GM21367 (cell line): ENCODE data around the gene BCL2L1.
"Not testable (repeated sequence)": the region's sequence is repeated elsewhere in the genome, so short reads cannot be mapped to it uniquely, and the experiment has no call there.

Experiments used
- ATAC-seq: cut with Tn5 transposase; IDR thresholded peaks from one replicate; pipeline ENCODE4 v1.9.1; 2021; ENCODE audit not compliant: unreplicated experiment

BCL2L1 gene

DNA sequence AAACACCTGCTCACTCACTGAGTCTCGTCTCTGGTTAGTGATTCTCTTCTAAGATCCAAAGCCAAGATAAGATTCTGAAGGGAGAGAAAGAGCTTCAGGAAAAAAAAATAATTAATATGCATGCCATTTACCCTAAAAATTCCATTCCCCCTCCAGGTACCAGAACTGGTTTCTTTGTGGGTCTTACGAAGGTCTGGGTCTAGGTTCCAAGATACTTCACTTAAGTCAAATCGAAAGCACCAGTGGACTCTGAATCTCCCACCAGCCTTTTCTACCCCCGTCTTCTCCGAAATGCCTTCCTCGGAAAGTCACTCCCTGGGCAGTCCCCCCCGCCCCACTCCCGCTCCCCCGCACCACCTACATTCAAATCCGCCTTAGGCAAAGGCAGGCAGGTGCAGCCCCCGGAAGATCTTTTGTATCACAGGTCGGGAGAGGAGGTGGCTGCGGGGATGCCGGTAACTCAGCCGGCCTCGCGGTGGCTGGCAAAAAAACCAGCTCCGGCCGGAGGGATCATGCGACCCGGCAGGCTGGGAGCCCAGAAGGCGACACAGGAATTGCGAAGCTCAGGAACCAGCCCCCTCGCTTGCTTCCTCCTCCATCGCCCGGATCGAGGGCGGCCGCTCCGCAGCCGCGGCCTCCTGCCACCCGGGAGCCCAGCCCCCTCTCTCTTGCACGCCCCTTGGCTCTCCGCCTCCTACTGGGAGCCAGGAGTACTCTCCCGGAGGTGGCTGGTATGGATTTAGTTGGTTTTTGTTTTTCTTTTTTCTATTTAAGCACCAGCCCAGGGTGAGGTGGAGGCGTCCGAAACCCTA, at the start of gene BCL2L1:
Gene BCL2L1 (minus strand): TSS at position 612 of the 812 bp plus-strand sequence. CDS start 650 bp downstream, outside the sequence.
- ATAC-seq: no peak

DNA sequence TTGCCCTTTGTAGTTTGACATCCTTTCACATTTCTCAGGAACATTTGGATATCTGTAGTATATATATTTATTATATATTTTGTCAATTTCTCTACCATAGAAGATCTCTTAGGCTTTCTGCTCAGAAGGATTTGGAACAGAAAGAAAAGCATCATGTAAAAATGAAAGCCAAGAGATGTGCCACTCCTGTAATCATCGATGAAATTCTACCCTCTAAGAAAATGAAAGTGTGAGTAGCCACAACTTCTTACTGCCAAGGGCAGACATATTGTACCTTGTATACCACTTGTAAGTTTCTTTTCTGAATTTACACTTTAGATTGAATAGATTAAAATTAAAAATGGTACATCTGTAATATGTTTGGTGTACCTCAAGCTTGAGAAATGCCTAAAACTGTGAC, 47.6 kb upstream of the BCL2L1 start:
- no peak for ATAC-seq

DNA sequence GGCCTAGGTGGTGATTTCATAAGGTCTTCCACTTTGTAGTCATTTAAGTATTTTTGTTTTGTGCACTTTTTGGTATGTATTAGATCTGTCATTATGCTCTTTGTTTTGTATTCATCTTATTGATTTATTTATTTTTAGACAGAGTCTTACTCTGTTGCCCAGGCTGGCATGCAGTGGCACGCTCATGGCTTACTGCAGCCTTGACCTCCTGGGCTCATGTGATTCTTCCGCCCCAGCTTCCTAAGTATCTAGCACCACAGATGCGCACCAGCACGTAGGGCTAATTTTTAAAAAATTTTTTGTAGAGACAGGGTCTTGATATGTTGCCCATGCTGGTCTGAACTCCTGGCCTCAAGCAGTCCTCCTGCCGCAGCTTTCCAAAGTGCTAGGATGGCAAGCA, 47.0 kb upstream of the BCL2L1 start:
- ATAC-seq: no peak

DNA sequence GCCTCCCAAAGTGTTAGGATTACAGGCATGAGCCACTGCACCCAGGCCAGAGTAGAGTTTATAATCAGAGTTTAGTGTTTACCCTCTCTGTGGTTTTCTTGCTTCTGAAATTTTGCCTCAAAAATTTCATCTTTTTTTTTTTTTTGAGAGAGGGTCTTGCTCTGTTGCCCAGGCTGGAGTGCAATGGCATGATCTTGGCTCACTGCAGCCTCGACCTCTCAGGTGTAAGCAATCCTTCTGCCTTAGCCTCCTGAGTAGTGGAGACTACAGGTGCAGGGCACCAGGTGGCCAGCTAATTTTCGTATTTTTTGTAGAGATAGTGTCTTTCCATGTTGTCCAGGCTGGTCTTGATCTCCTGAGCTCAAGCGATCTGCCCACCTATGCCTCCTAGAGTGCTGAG, 45.1 kb upstream of the BCL2L1 start:
- no peak for ATAC-seq

DNA sequence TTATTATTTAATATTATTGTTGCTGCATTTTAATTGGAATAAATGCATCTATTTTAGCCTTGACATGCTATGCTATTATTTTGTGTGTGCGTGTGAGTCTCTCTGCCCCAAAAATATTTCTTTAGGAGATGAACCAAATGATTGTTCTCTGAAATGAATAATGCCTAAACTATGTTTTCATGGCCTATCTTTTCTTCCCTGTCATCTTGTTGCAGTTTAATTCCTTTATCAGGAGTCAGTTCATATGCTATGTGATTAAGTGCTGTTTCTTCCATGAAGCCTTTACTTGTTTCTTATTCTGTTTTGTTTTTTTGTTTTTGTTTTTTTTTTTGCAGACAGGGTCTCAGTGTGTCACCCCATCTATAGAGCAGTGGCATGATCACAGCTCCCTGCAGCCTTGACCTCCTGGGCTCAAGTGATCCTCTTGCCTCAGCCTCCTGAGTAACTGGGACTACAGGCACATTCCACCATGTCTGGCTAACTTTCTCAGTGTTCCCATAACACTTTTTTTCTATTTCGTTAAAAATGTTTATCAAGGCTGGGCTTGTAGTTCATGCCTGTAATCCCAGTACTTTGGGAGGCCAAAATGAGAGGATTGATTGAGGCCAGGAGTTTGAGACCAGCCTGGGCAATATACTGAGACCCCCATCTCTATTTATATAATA, 42.1 kb upstream of the BCL2L1 start:
- ATAC-seq: no peak

DNA sequence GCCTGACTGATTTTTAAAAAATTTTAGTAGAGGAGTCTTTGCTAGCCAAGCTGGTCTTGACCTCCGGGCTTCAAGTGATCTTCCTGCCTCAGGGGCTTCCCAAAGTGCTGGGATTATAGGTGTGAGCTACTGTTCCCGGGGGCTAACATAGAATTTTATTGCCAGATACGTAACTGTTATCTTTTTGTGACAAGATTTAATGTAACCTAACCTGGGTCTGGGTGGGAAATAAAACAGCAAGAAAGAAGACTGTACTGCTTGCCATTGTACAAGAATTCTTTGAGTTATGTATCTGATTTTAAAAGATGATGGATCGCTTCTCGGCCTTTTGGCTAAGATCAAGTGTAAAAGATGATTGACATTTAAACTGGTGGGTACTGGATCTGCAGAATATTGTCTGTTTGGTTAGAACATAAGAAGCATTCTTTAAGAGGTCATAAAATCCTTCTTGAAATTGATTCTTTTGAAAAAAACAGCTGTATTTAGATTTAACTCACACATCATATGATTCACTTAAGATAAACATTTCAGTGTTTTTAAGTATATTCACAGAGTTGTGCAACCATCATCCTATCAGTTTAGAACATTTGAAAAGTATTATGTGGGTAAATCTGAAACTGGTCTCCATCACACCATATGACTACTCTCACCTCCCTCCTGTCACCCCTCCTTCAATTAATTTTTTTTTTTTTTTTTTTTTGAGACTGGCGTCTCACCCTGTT, 38.0 kb upstream of the BCL2L1 start:
- no peak for ATAC-seq

DNA sequence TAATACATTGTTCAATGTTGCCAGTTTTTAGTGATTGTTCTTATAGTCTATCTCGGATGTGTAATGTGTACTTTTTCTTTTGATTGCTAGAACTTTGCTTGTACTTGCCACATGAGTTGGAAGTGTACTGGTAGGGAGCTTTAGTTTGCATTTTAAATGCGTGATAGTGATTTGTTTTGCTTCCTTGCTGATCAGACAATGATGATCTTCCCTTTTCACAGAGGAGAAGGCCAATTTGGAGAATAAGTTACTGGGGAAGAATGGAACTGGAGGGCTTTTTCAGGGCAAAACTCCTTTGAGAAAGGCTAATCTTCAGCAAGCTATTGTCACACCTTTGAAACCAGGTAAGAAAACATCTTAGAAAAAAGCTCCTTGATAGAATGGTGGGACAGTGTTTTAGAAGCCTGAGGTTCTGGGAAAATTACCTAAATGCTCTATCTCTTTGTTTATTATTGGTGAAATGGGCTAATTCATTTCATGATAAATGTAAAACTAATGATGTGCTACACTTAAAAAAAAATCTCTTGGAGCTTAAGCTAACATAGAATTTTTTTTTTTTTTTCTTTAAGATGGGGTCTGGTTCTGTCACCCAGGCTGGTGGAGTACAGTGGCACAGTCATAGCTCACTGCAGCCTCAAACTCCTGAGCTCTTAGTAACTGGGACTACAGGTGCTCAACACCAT, 37.3 kb upstream of the BCL2L1 start:
- ATAC-seq: no peak

DNA sequence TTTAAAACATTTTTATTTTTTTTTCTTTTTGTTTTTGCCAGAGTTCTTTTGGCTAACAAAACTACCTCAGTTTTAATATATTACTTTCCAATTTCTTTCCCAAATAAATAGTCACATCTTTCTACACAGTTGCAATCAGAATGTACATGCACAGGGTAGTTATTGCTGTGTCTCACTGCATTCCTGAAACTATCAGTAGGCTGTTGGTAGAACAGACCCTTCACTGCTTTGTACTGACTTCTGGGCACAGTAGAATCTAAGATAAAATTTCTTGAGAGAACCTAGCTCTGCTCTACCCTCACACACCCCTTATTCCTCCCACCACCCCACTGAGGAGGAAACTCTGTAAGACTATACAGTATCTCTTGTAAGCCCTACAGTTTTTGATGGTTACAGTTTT, 36.3 kb upstream of the BCL2L1 start:
- ATAC-seq: no peak

DNA sequence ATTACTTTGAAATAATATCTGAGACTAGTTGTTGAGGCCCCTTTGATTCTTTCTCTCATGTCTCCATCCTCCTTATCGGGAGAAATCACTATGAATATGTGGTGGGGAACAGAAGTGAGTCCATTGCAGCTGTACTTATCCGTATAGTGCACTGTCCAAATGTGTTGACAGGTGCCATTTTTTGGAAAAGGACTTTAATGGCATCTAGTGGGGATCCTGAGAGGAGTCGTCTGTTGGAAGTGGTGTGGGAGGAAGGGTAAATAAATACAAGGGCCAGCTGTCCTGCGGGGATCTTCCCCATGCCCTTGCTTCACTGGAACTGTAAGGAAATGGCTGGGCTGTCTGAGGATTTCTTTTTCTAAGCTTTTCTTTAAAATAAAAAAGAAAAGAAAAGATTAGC, 35.9 kb upstream of the BCL2L1 start:
- no peak for ATAC-seq

DNA sequence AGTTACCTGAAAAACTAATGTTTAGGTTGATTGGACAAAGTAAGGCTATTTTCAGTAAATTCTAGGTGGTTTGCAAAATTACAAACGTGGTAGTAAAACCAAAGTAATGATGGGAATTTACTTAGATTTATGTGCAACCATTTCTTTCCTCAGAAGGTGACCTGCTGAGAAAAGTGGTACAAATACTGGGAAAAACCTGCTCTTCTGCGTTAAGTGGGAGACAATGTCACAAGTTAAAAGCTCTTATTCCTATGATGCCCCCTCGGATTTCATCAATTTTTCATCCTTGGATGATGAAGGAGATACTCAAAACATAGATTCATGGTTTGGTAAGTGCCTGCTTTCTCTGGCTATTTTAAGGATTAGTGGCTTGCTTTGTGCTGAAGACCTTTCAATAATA, 34.6 kb upstream of the BCL2L1 start:
- ATAC-seq: no peak

DNA sequence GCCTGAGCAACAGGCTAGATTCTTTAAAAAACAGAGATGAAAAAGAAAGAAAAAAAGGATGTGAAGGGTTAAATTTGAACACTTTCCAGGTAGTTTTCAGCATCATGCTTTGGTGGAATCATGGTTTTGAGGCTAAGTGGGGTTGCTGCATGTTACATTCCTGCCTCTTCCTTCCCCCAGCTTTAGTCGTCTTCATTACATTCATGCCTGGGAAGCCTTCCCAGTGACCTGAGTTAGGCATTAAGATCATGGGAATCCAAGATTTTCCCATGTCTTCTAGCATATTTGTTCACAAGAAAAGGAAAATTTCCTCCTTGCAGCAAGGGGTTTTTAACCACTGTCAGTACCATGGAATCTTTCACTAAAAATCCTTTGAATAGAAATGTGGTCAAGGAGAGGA, 28.5 kb upstream of the BCL2L1 start:
- ATAC-seq: no peak

DNA sequence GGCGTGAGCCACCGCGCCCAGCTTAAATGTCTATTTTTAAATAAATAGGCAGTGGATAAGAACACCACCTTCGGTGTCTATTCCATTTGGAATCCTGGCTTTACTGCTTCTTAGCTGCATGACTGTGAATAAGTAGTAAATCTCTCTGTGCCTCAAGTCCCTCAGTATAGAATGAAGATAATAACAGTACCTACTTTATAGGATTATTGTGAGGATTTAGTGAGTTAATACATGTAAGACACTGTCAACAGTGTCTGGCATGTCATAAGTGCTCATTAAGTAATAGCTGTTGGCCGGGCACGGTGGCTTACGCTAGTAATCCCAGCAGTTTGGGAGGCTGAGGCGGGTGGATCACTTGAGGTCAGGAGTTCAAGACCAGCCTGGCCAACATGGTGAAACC, 26.6 kb upstream of the BCL2L1 start:
- no peak for ATAC-seq

DNA sequence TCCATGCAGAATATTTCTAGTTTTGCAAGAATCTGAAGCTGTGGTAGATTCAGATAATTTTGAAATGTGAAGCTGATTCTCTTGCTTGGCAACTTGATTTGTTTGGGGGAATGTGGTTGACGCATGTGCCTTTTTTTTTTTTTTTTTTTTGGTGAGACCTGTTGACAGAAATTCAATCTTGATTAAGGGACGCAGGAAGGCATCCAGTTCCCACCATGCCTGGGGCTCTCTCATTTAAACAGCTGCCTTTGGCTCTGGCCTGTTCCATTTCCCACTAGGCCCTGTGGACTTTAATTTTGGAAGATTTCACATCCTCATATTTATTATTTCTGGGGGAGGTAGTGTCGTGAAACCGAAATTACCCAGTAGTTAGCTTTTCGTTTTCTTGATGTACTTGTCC, 25.0 kb upstream of the BCL2L1 start:
- ATAC-seq: no peak

DNA sequence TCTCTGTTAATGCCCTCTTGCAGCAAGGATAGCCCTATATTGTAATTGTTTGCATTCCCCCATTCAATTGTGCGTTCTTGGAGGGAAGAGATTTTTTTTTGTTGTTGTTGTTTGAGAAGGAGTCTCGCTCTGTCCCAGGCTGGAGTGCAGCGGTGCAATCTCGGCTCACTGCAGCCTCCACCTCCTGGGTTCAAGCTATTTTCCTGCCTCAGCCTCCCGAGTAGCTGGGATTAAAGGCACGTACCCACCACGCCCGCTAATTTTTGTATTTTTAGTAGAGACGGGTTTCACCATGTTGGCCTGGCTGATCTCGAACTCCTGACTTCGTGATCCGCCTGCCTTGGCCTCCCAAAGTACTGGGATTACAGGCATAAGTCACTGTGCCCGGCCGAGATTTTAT, 24.4 kb upstream of the BCL2L1 start:
- not testable (repeated sequence) for ATAC-seq

DNA sequence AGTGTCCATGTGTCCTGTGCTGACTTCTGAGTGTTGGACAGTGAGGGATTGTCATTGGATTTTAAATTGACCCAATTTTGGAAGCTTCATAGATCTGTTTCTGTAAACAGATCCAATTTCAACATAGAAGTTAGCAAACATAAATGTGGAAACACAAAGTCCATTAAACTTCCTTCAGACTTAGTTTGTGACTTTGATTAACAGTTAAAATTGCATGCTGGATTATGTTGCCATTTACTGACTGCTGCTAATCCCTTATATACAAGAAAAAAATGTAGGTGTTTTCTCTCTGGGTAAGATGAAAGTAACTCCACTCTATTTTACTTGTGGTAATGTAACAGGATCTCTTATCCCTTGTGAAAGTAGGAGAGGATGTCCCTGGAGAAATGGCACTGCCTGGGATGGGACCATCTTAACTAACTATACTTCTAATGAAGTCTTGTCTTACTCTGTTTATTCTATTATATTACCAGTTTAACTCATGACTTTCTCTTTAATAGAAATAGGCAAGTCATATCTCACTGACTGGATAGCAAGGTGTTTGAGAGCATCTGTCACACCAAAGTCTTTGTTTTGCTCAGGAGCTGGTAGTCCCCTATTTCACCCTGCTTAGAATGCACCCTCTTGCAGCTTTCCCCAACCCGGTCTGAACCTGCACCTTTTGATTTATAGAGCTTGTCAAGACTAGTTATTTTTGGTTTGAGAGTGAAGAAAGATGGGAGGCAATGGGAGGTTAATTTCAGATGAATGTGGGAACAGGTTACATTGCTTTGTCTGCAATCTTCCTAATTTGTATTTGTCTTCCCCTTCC, 23.6 kb upstream of the BCL2L1 start:
- ATAC-seq: no peak

DNA sequence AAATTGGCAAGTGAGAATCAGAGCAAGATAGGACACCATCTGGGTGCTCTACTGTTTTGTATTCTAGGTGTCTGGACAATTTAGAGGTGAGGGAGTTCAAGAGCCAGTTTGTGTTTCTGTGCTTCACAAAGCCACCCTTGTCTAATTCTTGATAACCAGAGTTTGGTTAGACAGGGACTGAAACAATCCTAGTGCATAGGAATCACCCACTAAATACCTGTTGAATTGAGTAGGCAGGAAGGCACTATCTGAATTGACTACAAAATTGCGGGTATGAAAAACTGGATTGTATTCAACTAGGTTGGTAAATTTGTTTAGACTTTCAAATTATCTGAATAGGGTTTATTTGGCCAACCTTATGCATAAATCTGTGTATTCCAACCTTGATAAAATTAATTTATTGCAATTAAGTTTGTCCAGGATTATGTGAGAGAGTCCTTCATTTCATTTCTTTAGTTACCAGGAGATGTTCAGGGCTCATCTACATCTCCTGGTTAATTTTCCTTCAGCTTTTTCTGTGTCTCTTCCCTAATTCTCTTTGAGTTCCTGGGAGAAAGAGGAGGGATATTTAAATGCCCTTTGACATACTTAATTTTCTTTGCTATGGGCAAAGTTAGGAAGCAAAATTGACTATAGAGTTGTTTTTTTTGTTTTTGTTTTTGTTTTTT, 18.1 kb upstream of the BCL2L1 start:
- ATAC-seq: no peak

DNA sequence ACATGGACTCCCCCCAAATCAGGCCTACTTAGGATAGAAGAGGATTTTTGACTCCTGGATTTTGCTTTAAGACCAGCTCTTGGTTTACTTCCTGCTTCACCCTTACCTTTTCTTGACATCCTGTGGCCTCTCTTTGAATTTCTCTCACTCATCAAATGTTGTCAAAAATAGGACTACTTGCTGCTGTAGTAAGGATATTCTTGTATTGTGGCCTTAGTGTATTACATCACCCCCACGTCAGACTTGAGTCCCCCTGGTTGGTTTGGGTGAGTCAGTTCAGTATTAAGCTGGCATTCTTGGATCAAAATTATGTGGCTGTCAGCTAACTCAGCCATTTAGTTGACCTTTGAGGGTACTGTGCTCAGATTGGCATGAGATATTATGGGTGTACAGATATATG, 17.5 kb upstream of the BCL2L1 start:
- no peak for ATAC-seq

DNA sequence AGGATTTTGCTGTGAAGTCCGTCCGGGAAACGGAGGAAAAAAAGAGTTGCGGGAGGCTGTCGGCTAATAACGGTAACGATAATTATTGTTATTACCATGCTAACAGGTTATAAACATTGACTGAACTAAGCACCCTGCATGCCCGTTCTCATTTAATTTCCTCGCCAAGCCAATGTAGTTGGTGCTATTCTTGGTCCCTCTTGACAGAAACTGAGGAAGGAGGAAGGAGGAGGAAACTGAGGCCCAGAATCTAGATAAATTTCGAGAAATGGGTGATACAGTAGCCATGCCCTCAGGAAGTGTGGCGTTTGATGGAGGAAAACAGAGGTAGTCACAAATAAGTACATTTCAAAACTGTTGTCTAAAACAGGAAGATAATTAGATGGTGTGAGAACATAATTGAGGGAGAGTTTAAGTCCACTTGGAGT, 16.9 kb upstream of the BCL2L1 start:
- no peak for ATAC-seq

DNA sequence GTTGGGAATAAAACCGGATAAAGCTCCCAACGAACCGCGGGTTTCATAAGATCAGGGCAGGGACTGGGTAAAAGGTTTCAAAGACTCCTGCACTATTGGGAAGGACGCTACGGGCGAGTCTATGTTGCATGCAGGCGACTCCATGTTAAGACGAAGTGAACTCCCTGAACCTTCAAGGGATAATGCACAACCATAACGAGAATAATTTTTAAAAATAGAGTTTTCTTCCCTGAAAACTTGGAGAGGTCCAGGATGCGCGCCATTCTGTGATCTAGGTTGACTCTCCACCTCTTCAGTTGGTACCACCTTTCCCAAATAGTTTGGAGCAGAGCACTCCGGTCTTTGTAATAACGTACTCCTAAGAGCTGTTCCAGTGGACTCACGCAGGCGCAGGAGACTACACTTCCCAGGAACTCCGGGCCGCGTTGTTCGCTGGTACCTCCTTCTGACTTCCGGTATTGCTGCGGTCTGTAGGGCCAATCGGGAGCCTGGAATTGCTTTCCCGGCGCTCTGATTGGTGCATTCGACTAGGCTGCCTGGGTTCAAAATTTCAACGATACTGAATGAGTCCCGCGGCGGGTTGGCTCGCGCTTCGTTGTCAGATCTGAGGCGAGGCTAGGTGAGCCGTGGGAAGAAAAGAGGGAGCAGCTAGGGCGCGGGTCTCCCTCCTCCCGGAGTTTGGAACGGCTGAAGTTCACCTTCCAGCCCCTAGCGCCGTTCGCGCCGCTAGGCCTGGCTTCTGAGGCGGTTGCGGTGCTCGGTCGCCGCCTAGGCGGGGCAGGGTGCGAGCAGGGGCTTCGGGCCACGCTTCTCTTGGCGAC, 16.3 kb upstream of the BCL2L1 start, which contains the start of gene TPX2:
Gene TPX2 (plus strand): TSS at position 562 of the 821 bp plus-strand sequence. CDS start 18,187 bp downstream, outside the sequence.
- peak; percentile 86 for ATAC-seq
